Stimulated activated CD8-positive, alpha-beta memory T cell treated with anti-CD3 and anti-CD28 coated beads, Interleukin-15, amount 100 ng/mL, for 4 hours (primary cell): ENCODE measurements around the gene TBC1D24.
A peak's percentile ranks its signal among the peaks of the same experiment; 100 is the strongest.

Experiments used
- DNase-seq, 2 donors: peaks; one replicate each; pipeline ENCODE4 v3.0.0-alpha.2; 2020; ENCODE audit warnings: low read depth in 2 of 2

The TBC1D24 gene

GRCh38 chr16:2450535-2450934 lies 24.4 kb upstream of the TBC1D24 start:
- DNase-seq: no peak

- no peak for DNase-seq
Measured at GRCh38 chr16:2450975-2451381, 23.9 kb upstream of the TBC1D24 start.

- DNase-seq: no peak
Measured at GRCh38 chr16:2451851-2452320, 23.0 kb upstream of the TBC1D24 start.

- no peak for DNase-seq
Measured at GRCh38 chr16:2452650-2453049, 22.3 kb upstream of the TBC1D24 start.

- no peak for DNase-seq
Measured at GRCh38 chr16:2455081-2455845, 19.7 kb upstream of the TBC1D24 start.

- no peak for DNase-seq
Measured at GRCh38 chr16:2456551-2457153, 18.3 kb upstream of the TBC1D24 start.

- DNase-seq: no peak
Measured at GRCh38 chr16:2457267-2457666, 17.7 kb upstream of the TBC1D24 start.

GRCh38 chr16:2457946-2458345 lies 17.0 kb upstream of the TBC1D24 start:
- no peak for DNase-seq

- no peak for DNase-seq
Measured at GRCh38 chr16:2458887-2459646, 15.9 kb upstream of the TBC1D24 start.

GRCh38 chr16:2459647-2460390 lies 15.1 kb upstream of the TBC1D24 start, which contains the start of gene TEDC2:
Gene TEDC2 (plus strand): TSS chr16:2460109. CDS start chr16:2460145, 36 bp downstream.
- DNase-seq: peak; percentile 93 to 94

GRCh38 chr16:2460391-2460713 lies 14.6 kb upstream of the TBC1D24 start:
- DNase-seq: no peak

- DNase-seq: no peak
Measured at GRCh38 chr16:2460916-2461315, 14.0 kb upstream of the TBC1D24 start.

GRCh38 chr16:2462031-2462866 lies 12.7 kb upstream of the TBC1D24 start:
- DNase-seq: no peak

GRCh38 chr16:2464333-2464732 lies 10.6 kb upstream of the TBC1D24 start:
- DNase-seq: no peak

- DNase-seq: no peak
Measured at GRCh38 chr16:2465653-2466415, 9.1 kb upstream of the TBC1D24 start.

GRCh38 chr16:2466667-2467527 lies 8.0 kb upstream of the TBC1D24 start:
- DNase-seq: no peak

- DNase-seq: no peak
Measured at GRCh38 chr16:2467528-2468232, 7.2 kb upstream of the TBC1D24 start.

GRCh38 chr16:2468233-2468724 lies 6.6 kb upstream of the TBC1D24 start:
- DNase-seq: no peak
